C4-2B (cell line): Measurements from ENCODE around the gene PNPLA8.
"Not testable (repeated sequence)": the region's sequence is repeated elsewhere in the genome, so short reads cannot be mapped to it uniquely, and the experiment has no call there.

Experiments used
- H3K27ac ChIP-seq: fragments of 450-650 bp; 2 replicates; pipeline ENCODE4 v1.5.1; 2017
- CTCF ChIP-seq: fragments of 450-650 bp; conservative IDR thresholded peaks from 2 replicates; pipeline ENCODE4 v1.5.1; 2017; ENCODE audit warnings: mild to moderate bottlenecking
- ZFX ChIP-seq: fragments of 450-650 bp; IDR thresholded peaks from 2 replicates; pipeline ENCODE4 v1.6.1; 2017

Gene PNPLA8

GRCh38 chr7:108525327-108525984 is 479 bp downstream of the PNPLA8 start:
- no peak for TF ChIP-seq CTCF
- H3K27ac ChIP-seq, result peak overlapping the region; percentile 82

DNA sequence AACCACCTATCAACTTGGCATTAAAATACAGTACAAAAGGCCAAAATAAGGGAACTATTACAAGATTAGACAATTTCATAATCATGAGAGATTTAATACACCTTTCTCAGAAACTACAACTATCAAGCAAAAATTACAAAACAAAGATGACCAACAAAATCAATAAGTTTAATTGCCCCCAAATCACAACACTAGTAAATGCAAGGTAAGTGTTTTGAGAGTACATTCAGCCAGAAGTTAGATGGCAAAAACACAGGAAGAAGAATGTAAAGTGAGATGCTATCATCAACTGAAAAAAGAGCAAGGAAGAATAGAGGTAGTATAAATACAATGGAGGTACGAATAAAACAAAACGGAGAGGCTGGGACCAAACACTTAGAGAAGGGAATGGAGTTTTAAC is 3.2 kb downstream of the PNPLA8 start:
- TF ChIP-seq ZFX (no peak), CTCF (no peak)

DNA sequence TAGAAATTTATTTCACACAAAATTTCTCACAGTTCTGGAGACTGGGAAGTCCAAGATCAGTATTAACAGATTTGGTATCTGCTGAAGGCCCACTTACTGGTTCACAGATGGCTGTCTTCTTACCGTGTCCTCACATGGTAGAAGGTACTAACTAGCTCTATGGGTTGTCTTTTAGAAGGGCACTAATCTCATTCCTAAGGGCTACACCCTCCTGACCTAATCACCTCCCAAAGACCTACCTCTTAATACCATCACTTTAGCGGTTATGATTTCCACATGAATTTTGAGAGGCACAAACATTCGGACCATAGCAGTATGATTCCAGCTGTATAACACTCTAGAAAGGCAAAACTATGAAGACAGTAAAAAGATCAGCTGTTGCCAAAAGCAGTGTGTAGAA is 8.0 kb downstream of the PNPLA8 start:
- TF ChIP-seq ZFX, result no peak
- no peak for TF ChIP-seq CTCF
- H3K27ac ChIP-seq, result no peak overlapping the region

More for the DNA sequence above, 3.2 kb downstream of the PNPLA8 start:
- no peak overlapping the region for H3K27ac ChIP-seq

DNA sequence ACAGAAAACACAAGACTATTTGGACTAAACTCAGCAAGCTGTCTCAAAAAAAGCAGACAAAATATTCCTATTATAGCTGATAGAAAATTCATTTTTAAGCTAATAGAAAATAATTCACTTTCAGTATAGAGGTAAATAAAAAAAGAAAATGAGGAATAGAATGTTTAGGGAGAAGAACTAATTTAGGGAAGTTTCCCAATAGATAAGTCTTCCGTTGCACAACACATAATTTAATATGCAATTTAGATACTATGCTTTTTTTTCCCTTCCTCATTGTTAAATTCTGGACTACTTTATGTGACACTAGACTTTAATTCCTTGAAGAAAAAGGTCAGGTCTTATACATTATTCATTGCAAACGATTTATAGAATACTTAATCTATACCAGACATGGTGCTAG is 10.3 kb downstream of the PNPLA8 start:
- no peak overlapping the region for H3K27ac ChIP-seq
- TF ChIP-seq ZFX (no peak), CTCF (no peak; the same call in 1 of the 2 replicates)

- no peak for TF ChIP-seq CTCF
- no peak for TF ChIP-seq ZFX
Measured at GRCh38 chr7:108515013-108515412, 10.9 kb downstream of the PNPLA8 start.

GRCh38 chr7:108511939-108512338 is 14.0 kb downstream of the PNPLA8 start:
- TF ChIP-seq CTCF (no peak), ZFX (no peak)
- no peak overlapping the region for H3K27ac ChIP-seq

More at GRCh38 chr7:108515013-108515412, 10.9 kb downstream of the PNPLA8 start:
- H3K27ac ChIP-seq, result no peak overlapping the region

DNA sequence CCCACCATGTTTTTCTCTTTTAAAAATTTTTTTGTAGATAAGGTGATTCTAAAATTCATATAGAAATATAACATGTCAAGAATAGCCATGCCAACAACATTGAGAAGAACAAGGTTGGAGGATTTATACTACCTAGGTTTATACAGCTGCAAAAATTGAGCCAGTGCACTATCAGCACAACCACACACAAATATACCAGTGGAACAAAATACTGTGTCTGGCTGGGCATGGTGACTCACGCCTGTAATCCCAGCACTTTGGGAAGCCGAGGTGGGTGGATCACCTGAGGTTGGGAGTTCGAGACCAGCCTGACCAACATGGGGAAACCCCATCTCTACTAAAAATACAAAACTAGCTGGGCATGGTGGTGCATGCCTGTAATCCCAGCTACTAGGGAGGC is 21.4 kb downstream of the PNPLA8 start:
- not testable (repeated sequence) for H3K27ac ChIP-seq
